Thyroid gland (tissue), 4 donors: Measurements from ENCODE around the gene ANKRD33B. TPM values are rescaled to one million over a fixed set of nuclear protein-coding genes. Genes with fewer than 3 reads are reported as not detected.

ENCODE experiments used
- DNase-seq, 2 donors: peaks; one replicate each; pipeline ENCODE4 v3.0.0-alpha.2; 2019
- H3K27ac ChIP-seq, 3 donors: fragments of 200-600 bp; sonication (generic); 1 replicate in 2 of 3; 2 replicates in 1 of 3; pipeline ENCODE4 v1.5.1; 2016 to 2019; ENCODE audit warnings: mild to moderate bottlenecking in 1 of 3, moderate library complexity in 1 of 3
- H3K27me3 ChIP-seq: fragments of 200-600 bp; sonication (generic); one replicate; pipeline ENCODE4 v1.5.1; 2019
- H3K36me3 ChIP-seq, 2 donors: fragments of 200-600 bp; sonication (generic); one replicate each; pipeline ENCODE4 v1.5.1; 2016 to 2019
- H3K4me1 ChIP-seq, 2 donors: fragments of 200-600 bp; sonication (generic); one replicate each; pipeline ENCODE4 v1.5.1; 2017 to 2019
- H3K4me3 ChIP-seq, 3 donors: fragments of 200-600 bp; sonication (generic); replicated peaks in 1 of 3; 1 replicate in 2 of 3; 2 replicates in 1 of 3; pipeline ENCODE4 v1.5.1; 2016; ENCODE audit warnings: mild to moderate bottlenecking in 1 of 3
- H3K9me3 ChIP-seq: fragments of 200-600 bp; sonication (generic); one replicate; pipeline ENCODE4 v1.5.1; 2017
- POLR2A ChIP-seq, 2 donors: fragments of 450-650 bp; IDR thresholded peaks; one replicate each; pipeline ENCODE4 v1.6.1; 2017; ENCODE audit warnings: antibody characterized with exemption in 2 of 2, mild to moderate bottlenecking in 2 of 2, moderate library complexity in 1 of 2
- WGBS, 2 donors: methylation state at CpG; one replicate each; pipeline ENCODE4 v1.1.5; 2017; 5-methylcytosine and 5-hydroxymethylcytosine counted together
- intact Hi-C: fragments of 100-400 bp; cut with DNase I; formaldehyde crosslinking; loops from one replicate; pipeline ENCODE4 v1.15.1; 2023
- total RNA-seq, 4 donors: library from RNA; depleted of rRNA; stranded (reverse); fragments of >200 nt; gene quantifications; one replicate each; pipeline ENCODE4 v1.2.3, GENCODE V29; 2016
- TF ChIP-seq, protein P1 (sequence below), 6 experiments: fragments of 200-600 bp in 3 of 6; fragments of 450-650 bp in 3 of 6; sonication (generic) in 3 of 6; IDR thresholded peaks; one replicate each; pipeline ENCODE4 v1.5.1; 2016 to 2019; ENCODE audit warnings: antibody characterized with exemption in 6 of 6, mild to moderate bottlenecking in 2 of 6, inconsistent platforms in 1 of 6, moderate library complexity in 1 of 6

The ANKRD33B gene
- total RNA-seq, 4 donors from 2014 or later, result 0.67 to 1.6 (median 1.1) TPM

DNA sequence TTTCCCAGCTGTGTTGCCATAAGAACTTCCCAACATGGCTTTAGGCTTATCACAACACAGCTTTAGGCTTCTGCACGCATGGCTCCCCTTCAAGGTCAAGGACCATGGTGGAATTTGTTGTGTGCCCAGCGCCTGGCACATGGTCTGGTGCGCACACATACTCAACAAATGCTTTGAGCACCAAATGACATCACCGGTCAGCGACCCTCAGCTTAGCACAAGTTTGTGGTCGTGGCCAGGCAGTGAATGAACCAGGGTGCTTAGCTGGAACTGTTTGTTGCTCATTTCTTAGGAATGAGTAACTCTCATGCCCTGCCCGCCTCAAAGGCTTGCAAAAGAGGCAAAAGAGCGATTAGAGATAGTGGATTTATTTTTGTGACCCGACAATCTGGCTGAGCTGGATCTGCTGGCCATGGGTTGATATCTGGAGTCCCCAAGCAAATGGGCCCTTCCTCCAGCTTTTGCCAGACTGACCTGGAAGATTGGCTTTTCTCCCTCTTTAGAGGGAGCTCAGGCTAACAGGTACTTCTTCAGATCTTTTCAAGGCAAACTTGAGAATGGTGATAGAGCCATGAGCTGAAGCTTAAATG is 138.3 kb downstream of the ANKRD33B start:
- Histone ChIP-seq H3K27ac (peak overlapping the region; percentile 85 to 97 (median 95)), H3K27me3 (no peaks in the 10 kb centered on the region), H3K4me3 (no peak overlapping the region), H3K36me3 (no peaks in the 10 kb centered on the region), H3K9me3 (no peaks in the 10 kb centered on the region), H3K4me1 (peaks cover 58 to 63% of the 10 kb centered on the region in 2 donors)
- peak in 1 of 2 donors; percentile 72 for TF ChIP-seq POLR2A (IDR thresholded peaks at IDR 0.05)
- TF ChIP-seq, protein P1, sequence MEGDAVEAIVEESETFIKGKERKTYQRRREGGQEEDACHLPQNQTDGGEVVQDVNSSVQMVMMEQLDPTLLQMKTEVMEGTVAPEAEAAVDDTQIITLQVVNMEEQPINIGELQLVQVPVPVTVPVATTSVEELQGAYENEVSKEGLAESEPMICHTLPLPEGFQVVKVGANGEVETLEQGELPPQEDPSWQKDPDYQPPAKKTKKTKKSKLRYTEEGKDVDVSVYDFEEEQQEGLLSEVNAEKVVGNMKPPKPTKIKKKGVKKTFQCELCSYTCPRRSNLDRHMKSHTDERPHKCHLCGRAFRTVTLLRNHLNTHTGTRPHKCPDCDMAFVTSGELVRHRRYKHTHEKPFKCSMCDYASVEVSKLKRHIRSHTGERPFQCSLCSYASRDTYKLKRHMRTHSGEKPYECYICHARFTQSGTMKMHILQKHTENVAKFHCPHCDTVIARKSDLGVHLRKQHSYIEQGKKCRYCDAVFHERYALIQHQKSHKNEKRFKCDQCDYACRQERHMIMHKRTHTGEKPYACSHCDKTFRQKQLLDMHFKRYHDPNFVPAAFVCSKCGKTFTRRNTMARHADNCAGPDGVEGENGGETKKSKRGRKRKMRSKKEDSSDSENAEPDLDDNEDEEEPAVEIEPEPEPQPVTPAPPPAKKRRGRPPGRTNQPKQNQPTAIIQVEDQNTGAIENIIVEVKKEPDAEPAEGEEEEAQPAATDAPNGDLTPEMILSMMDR (IDR thresholded peaks at IDR 0.05), result no peak
- intact Hi-C loops, result no loop called here
- 47 to 54% methylated on average over 9 of the region's 9 CpGs for WGBS, 2 donors
- DNase-seq, result peak; percentile 97 to 98

DNA sequence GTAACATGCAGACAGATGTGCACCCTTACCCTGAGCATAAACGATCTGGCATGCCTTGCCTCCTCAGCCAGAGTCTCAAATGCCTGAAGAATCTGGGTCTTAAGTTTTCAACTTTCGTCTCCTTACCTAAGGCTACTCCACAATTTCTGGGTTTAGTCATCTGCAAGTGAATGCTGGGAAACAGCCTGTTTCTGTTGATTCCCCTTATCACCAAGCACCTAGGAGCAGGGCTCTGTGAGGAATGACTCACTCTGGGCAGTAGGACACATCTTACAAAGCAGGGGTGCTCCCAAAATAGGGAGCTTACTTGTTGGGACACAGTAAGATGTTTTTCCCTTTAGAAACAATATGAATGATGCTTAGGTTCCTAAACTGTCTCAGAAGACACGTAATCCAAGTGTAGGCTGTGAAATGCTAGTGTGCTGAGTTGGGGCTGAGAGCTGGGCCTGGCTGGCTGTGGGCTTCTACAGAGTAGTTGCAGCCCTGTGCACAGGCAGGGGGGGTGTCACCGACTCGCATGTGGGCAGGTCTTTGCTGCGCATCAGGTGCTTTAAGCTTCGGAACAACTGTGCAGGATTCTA is 139.1 kb downstream of the ANKRD33B start:
- Histone ChIP-seq H3K9me3 (no peaks in the 10 kb centered on the region), H3K36me3 (no peaks in the 10 kb centered on the region), H3K27me3 (no peaks in the 10 kb centered on the region), H3K4me1 (peaks cover 56 to 63% of the 10 kb centered on the region in 2 donors), H3K4me3 (no peak overlapping the region), H3K27ac (peak overlapping the region; percentile 85 to 97 (median 95))
- 59 to 70% methylated on average over 7 of the region's 7 CpGs for WGBS, 2 donors
- DNase-seq, result peak; percentile 45 to 57
- TF ChIP-seq, protein P1 (IDR thresholded peaks at IDR 0.05), result no peak
- TF ChIP-seq POLR2A (IDR thresholded peaks at IDR 0.05), result no peak
- intact Hi-C loops, result no loop called here

DNA sequence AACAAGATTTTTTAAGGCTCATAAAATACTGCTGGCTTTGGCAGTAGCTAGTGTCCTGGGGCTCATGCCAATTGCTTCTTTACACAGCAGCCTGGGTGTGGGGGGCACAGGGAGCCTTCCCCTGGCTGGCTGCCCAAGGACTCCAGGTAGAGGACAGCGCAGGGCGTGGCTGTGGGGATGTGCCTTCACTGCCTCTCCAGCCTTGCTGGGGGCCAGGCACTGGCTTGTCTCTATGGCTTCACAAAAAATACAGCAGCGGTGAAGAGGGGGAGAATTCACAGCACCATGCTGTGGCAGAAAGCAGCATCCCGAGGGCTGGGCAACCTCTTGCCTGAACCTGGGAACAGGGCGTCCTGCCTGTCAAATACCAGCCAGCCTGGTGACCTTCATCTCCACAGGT is 139.8 kb downstream of the ANKRD33B start:
- no peaks in the 10 kb centered on the region for H3K27me3 ChIP-seq
- no peaks in the 10 kb centered on the region for H3K36me3 ChIP-seq
- intact Hi-C loops, result no loop called here
- H3K27ac ChIP-seq, result peak overlapping the region; percentile 85 to 97 (median 95)
- no peak overlapping the region for H3K4me3 ChIP-seq
- 28 to 40% methylated on average over 5 of the region's 5 CpGs for WGBS, 2 donors
- no peaks in the 10 kb centered on the region for H3K9me3 ChIP-seq
- peak in 1 of 2 donors; percentile 40 for TF ChIP-seq POLR2A (IDR thresholded peaks at IDR 0.05)
- TF ChIP-seq, protein P1 (IDR thresholded peaks at IDR 0.05), result no peak
- peaks cover 56 to 59% of the 10 kb centered on the region in 2 donors for H3K4me1 ChIP-seq
- peak; percentile 90 to 93 for DNase-seq

DNA sequence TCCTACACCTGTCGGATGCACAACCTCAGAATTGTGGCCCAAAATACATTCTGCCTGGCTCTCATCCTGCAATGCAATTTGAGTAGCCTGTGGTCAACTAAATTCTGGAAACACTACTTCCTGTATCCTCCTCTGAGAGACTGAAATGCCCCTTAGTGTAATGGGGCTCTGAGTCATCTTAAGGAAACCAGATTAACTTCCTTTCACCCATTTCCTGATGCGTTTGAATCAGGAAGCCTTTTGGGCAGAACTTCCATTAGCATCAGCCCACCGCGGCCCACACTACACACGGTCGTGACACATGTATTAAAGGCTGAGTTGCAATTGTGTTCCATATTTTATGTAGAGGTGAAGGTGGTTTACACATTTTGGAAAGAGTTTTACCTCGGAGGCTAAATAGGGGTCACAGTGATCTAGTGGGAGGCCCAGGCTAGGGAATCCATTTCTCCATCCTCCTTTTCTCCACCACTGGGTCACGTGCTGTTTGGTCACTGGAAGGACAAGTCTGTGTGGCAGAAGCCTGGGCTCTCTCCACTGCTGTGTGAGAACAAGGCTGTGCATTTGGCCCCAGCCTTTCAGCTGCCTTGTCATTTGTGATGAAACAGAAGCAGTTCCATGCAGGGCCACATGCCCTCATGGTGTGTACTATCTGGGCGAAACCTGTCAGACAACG is 141.2 kb downstream of the ANKRD33B start:
- intact Hi-C loops, result no loop called here
- no peak for DNase-seq
- Histone ChIP-seq H3K9me3 (no peaks in the 10 kb centered on the region), H3K36me3 (no peaks in the 10 kb centered on the region), H3K27me3 (no peaks in the 10 kb centered on the region), H3K4me3 (no peak overlapping the region), H3K27ac (peak overlapping the region in 2 of 3 donors; percentile 95 to 97), H3K4me1 (peaks cover 45 to 46% of the 10 kb centered on the region in 2 donors)
- WGBS, 2 donors, result 77 to 80% methylated on average over 10 of the region's 10 CpGs
- no peak for TF ChIP-seq POLR2A (IDR thresholded peaks at IDR 0.05)
- TF ChIP-seq, protein P1 (IDR thresholded peaks at IDR 0.05), result no peak

DNA sequence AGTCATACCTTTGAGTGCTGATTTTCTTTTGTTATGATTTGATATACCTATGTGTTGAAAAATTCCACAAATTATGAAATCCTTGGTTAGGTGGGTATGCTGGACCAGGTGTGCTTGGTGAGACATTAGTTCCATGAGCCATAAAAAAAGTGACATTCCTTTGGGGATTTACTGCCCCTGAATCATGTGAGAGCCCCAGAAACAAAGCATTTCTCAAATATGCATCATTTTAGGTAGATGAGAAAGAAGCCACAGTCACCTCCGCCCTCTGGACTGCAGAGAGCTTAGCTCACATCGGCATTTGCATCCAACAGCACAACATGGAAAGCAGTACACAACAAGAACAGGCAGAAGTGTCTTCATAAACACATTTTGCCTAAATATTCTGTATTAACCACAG is 141.9 kb downstream of the ANKRD33B start:
- H3K27me3 ChIP-seq, result no peaks in the 10 kb centered on the region
- no peaks in the 10 kb centered on the region for H3K9me3 ChIP-seq
- peaks cover 38 to 40% of the 10 kb centered on the region in 2 donors for H3K4me1 ChIP-seq
- no peak for TF ChIP-seq POLR2A (IDR thresholded peaks at IDR 0.05)
- TF ChIP-seq, protein P1 (IDR thresholded peaks at IDR 0.05), result no peak
- peak overlapping the region in 2 of 3 donors; percentile 95 to 97 for H3K27ac ChIP-seq
- 92 to 98% methylated on average over 2 of the region's 2 CpGs for WGBS, 2 donors
- H3K36me3 ChIP-seq, result no peaks in the 10 kb centered on the region
- intact Hi-C loops, result no loop called here
- H3K4me3 ChIP-seq, result no peak overlapping the region
- DNase-seq, result no peak
